IPS-18c (cell line): ENCODE measurements around the gene SPTBN2.
"Not testable (repeated sequence)": the region's sequence is repeated elsewhere in the genome, so short reads cannot be mapped to it uniquely, and the experiment has no call there.

Source experiments
- H3K4me3 ChIP-seq: 2 replicates; pipeline ENCODE4 v1.7.0; 2013; ENCODE audit warnings: low read depth, mild to moderate bottlenecking, low read length, moderate library complexity; ENCODE audit not compliant: insufficient read depth
- H3K9me3 ChIP-seq: one replicate; pipeline ENCODE4 v1.6.1; 2013; ENCODE audit warnings: mild to moderate bottlenecking, low read length, moderate library complexity; ENCODE audit not compliant: control insufficient read depth, insufficient read depth

The SPTBN2 gene

GRCh38 chr11:66677599-66678375 is 51.2 kb downstream of the SPTBN2 start, which contains the start of gene RBM4B:
RBM4B (minus strand) TSS chr11:66677887; CDS start chr11:66677079, 808 bp downstream.
- Histone ChIP-seq H3K4me3 (peak within 1 kb of the TSS; percentile 75), H3K9me3 (no peaks in the 10 kb centered on the region)

- H3K9me3 ChIP-seq, result no peaks in the 10 kb centered on the region
- H3K4me3 ChIP-seq, result peak overlapping the region; percentile 75
Measured at GRCh38 chr11:66676931-66677598, 52.0 kb downstream of the SPTBN2 start.

- peak overlapping the region; percentile 28; the same call in 1 of the 2 replicates for H3K4me3 ChIP-seq
- H3K9me3 ChIP-seq, result no peaks in the 10 kb centered on the region
Measured at GRCh38 chr11:66676282-66676919, 52.6 kb downstream of the SPTBN2 start.

GRCh38 chr11:66674964-66675602 is 53.9 kb downstream of the SPTBN2 start:
- Histone ChIP-seq H3K9me3 (no peaks in the 10 kb centered on the region), H3K4me3 (no peak overlapping the region)

- H3K9me3 ChIP-seq, result no peaks in the 10 kb centered on the region
Measured at GRCh38 chr11:66670816-66671215, 58.2 kb downstream of the SPTBN2 start.

GRCh38 chr11:66665369-66665768 is 63.6 kb downstream of the SPTBN2 start:
- no peak overlapping the region for H3K4me3 ChIP-seq
- no peaks in the 10 kb centered on the region for H3K9me3 ChIP-seq

More at GRCh38 chr11:66670816-66671215, 58.2 kb downstream of the SPTBN2 start:
- no peak overlapping the region for H3K4me3 ChIP-seq

GRCh38 chr11:66663741-66664296 is 65.2 kb downstream of the SPTBN2 start:
- no peaks in the 10 kb centered on the region for H3K9me3 ChIP-seq
- H3K4me3 ChIP-seq, result no peak overlapping the region

- H3K4me3 ChIP-seq, result no peak overlapping the region
- no peaks in the 10 kb centered on the region for H3K9me3 ChIP-seq
Measured at GRCh38 chr11:66659763-66660162, 69.3 kb downstream of the SPTBN2 start.

GRCh38 chr11:66653123-66653522 is 75.9 kb downstream of the SPTBN2 start:
- Histone ChIP-seq H3K9me3 (no peaks in the 10 kb centered on the region), H3K4me3 (no peak overlapping the region)

- H3K4me3 ChIP-seq, result no peak overlapping the region
Measured at GRCh38 chr11:66652651-66653050, 76.4 kb downstream of the SPTBN2 start.

GRCh38 chr11:66651016-66651415 is 78.0 kb downstream of the SPTBN2 start:
- H3K9me3 ChIP-seq, result no peaks in the 10 kb centered on the region
- H3K4me3 ChIP-seq, result no peak overlapping the region

More at GRCh38 chr11:66652651-66653050, 76.4 kb downstream of the SPTBN2 start:
- H3K9me3 ChIP-seq, result no peaks in the 10 kb centered on the region

GRCh38 chr11:66649903-66650302 is 79.1 kb downstream of the SPTBN2 start:
- Histone ChIP-seq H3K9me3 (no peaks in the 10 kb centered on the region), H3K4me3 (no peak overlapping the region)

GRCh38 chr11:66646828-66647227 is 82.2 kb downstream of the SPTBN2 start:
- no peaks in the 10 kb centered on the region for H3K9me3 ChIP-seq
- H3K4me3 ChIP-seq, result no peak overlapping the region

- Histone ChIP-seq H3K4me3 (no peak overlapping the region), H3K9me3 (no peaks in the 10 kb centered on the region)
Measured at GRCh38 chr11:66643745-66644437, 85.1 kb downstream of the SPTBN2 start.

- H3K4me3 ChIP-seq, result no peak overlapping the region
- no peaks in the 10 kb centered on the region for H3K9me3 ChIP-seq
Measured at GRCh38 chr11:66641834-66642233, 87.2 kb downstream of the SPTBN2 start.

- H3K4me3 ChIP-seq, result peak overlapping the region; percentile 97
Measured at GRCh38 chr11:66639814-66640340, 89.1 kb downstream of the SPTBN2 start.

More at GRCh38 chr11:66639814-66640340, 89.1 kb downstream of the SPTBN2 start:
- H3K9me3 ChIP-seq, result not testable (repeated sequence)
